Stimulated activated CD8-positive, alpha-beta memory T cell treated with anti-CD3 and anti-CD28 coated beads, Interleukin-2, amount 100 ng/mL, for 48 hours (primary cell): ENCODE data around the gene SP4.

Experiments
- DNase-seq, 2 donors: peaks; one replicate each; pipeline ENCODE4 v3.0.0-alpha.2; 2020; ENCODE audit warnings: low read depth in 2 of 2

Gene SP4

GRCh38 chr7:21443149-21443841 lies 15.4 kb downstream of the SP4 start:
- DNase-seq, result no peak

DNA sequence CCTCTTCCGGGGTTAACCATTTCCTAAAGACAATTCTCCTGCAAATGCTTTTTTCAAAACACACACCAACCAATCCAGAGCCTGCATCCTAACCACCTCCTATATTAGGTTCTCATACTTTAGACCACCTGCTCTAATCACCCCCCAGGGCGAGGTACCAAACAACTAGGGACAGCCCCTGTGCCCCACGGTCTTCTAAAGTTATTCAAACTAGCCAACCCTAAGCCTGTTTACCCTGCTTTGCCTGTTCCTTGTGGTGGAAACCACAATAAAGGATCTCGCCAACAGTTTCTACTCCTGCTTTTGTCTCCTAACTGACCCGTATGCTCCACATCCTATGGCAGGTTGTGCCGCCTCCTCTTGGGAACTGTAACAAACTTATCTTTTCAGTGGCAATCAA lies 21.1 kb downstream of the SP4 start:
- no peak for DNase-seq

DNA sequence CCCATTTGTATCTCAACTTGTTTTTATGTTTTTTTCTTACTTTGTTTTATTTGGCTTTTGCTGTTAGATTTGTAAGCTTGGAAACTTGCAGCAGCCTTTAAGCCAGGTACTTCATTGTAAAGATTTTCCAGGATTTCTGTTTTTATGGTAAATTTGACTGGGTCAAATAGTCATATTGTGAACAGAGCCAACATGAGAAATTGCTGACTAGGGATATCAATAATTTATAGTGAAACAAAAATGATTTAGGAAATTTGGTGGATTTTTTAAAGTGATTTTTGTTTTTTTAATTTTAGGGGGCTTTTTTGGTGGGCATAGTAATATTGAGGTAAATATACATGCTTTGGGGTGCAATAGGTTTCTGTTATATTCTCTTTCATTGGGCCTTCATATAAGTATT lies 22.2 kb downstream of the SP4 start:
- no peak for DNase-seq

DNA sequence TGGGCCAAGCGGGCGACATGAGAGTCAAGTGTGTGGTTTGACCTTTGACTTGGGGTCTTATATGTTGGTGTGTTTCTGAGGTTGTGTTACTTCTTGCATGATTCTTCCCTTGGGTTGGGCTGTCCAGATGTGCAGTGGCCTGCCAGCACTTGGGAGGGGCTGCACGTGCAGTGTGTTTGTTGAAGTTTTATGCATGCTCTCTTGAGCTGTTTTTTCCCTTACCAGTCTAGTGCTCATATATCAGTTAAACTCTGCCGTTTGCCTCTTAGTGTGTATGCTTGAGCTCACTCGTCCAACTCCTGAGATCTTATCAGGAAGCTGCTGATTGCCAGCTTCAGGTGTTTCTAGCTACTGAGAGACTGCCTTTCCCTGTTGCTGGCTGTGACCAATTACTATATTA lies 23.1 kb downstream of the SP4 start:
- DNase-seq, result no peak

GRCh38 chr7:21454182-21454581 lies 26.3 kb downstream of the SP4 start:
- no peak for DNase-seq

DNA sequence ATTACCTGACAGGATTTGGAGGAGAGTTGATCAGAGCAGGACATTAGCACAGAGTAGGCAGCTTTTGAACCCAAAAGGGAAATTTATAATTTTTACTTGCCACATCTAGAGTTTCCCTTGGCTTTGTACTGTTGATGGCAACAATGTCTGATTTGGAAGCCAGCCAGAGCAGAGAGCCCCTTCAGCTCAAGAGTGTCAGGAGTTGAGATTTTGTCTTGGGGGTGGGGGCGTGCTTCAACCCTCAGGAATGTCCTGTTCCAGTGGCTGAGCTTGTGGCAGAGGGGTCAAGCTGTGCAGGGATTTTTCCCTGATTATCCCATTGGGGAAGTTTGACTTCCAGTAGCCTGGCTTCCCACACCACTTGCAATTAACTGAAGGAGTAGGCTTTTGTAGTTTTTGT lies 27.0 kb downstream of the SP4 start:
- no peak for DNase-seq

- no peak for DNase-seq
Observed at GRCh38 chr7:21461282-21461681, 33.4 kb downstream of the SP4 start.

- DNase-seq, result no peak
Observed at GRCh38 chr7:21462081-21462480, 34.2 kb downstream of the SP4 start.

DNA sequence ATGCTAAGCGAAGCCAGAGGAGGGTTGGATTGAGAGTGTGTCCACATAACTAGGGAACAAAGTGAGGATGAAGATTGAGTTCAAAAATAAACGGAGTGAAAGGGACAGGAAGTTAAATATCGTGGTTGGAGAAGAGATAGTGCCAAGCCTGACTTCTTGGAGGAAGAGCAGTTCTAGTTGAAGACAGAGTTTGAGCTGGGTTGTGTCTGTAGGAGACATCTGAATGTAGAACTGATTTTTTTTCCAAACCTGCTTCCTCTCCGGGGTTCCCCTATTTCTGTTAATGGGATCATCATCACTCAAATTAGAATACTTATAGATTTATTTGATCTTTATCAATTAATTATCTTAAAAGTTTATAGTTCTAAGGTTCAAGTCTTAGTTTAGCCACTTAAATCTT lies 35.6 kb downstream of the SP4 start:
- no peak for DNase-seq

DNA sequence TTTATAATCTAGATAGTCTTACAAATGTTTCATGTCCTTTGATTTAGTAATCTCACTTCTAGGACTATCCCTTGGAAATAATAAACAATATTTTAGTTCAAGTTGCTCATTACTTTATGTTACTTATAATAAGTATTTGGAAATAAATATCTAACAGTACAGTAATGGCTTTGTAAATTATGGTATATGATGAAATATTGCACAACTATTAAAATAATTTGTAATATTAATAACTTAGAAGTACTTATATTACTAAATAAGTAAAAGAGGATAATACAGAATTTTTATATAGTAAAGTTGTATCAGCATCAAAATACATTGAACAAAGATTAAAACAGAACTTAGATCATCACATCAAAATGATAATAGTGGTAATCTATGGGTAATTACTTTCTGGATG lies 41.1 kb downstream of the SP4 start:
- no peak for DNase-seq

- DNase-seq, result no peak
Observed at GRCh38 chr7:21469894-21470293, 42.0 kb downstream of the SP4 start.

GRCh38 chr7:21472029-21472428 lies 44.1 kb downstream of the SP4 start:
- DNase-seq, result no peak

DNA sequence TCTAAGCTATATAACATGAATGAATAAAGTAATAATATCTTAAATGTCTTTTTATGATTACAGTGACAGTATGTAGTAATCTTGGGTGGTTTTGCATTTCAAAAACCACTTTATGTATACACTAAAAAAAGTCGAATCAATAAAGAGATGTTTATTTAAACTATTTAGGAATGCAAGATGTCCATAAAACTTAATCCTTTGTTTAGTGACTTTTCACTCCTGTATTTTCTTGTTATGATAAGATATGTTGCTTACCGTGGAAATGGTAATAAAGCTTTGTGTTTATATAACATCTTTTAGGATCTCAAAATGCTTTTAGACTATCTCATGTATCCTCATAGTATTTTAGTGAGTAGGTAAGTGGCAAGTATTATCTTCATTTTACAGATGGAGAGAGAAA lies 48.5 kb downstream of the SP4 start:
- no peak for DNase-seq

DNA sequence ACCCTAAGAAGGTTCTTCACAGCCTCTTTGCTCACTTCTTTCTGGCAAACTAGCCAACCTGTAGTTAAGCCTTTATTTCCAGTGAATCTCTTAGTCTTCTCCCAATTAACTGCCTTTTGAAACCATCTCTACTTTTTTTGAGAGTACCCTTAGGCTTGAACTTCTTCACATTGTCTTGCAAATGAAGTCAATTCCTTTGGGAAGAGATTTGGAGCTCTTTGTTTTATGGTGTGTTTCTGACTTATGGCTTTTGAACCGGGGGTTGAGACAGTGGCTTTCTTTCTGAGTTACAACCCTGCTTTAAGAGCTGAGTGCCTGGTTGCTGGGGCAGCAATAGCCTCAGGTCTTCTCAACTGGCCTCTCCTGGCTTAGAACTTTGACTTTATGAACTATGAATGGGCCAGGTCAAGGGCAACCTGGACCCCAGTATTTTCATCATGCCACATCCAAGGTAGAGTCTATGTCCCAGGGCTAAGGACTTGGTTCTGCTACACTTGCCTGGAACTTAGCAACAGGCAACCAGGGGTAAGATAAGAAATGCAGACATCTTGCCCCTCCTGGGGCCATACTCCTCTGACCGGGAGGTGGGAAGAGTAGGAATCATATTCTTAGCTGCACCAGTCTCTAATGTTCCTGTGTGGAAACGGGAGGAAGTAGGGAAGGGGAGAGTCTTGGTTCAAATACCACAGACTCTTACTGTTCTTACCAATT lies 53.0 kb downstream of the SP4 start:
- no peak for DNase-seq

DNA sequence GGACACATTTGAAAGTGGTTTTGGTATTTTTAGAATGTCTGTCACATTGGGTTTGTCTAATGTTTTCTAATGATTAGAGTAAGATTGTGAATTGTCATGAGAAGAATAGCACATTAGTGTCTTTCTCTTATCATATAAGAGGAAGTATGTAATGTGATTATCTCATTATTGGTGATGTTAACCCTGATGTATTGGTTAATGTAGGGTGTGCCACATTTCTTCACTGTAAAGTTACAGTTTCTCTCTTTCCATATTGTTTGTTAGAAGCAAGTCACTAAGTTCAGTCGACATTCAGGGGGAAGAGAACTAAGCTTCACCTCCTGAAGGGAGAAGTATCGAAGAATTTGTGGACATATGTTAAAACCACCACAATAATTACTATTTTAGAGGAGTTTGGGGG lies 58.6 kb downstream of the SP4 start:
- no peak for DNase-seq

DNA sequence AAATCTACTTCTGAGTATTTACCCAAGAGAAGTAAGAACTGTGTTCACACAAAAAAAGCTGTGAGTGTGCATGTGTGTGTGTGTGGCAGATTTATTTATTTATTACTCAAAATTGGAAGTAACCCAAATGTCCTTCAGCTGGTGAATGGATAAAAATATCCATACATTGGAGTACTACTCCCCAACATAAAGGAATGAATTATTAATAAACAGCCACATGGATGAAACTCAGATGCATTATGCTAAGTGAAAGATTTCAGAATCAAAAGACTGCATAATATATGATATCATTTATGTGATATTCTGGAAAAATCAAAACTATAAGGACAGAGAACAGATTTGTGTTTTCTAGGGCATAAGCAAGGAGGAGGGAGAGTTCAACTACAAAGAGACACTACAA lies 67.8 kb downstream of the SP4 start:
- DNase-seq, result no peak

- no peak for DNase-seq
Observed at GRCh38 chr7:21497072-21497471, 69.2 kb downstream of the SP4 start.

DNA sequence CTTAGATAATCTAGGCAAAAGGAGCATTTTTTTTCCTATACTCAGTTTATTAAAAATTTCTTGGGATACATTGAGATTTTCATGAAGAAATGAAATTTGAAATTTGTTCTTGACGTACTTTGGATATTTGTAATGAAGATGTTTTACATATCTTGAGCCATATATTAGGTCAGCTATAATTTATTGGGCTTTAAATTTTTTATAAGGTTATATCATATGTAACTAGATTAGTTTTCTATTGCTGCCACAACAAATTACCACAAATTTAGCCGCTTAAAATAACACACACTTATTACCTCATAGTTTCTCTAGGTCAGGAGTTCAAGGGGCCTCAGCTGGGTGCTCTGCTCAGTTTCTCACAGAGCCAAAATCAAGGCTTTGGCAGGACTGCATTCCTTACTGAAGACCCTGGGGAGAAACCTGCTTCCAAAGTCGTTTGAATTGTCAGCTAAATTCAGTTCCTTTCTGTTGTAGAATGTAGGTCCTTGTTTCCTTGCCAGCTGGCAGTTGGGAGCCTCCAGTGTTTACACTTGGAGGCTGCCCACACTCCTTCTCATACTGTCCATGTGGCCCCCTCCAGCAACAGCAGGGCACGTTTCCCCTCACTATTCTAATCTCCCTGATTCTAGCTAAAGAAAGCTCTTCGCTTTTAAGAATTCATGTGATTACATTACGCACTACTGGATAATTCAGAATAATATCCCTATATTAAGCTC lies 72.4 kb downstream of the SP4 start:
- DNase-seq, result no peak

DNA sequence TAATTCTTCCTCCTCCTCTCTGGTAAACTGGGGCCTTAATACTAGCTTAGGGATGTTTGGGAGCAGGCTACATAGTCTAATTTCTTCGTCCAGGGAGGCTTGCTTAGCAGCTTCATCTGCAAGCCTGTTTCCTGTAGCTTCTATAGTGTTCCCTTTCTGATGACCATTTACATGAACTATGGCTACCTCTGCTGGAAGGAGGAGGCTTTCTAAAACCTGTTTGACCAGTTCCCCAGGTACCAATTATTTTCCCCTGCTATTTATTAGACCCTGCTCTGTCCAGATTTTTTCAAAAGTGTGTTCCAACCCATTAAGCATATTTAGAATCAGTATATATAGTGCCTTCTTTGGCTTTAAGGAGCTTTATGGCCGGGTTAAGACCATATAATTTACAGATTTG lies 76.1 kb downstream of the SP4 start:
- no peak for DNase-seq

GRCh38 chr7:21507627-21508343 lies 79.9 kb downstream of the SP4 start:
- DNase-seq, result no peak

- no peak for DNase-seq
Observed at GRCh38 chr7:21508538-21508937, 80.7 kb downstream of the SP4 start.

GRCh38 chr7:21514062-21514461 lies 86.2 kb downstream of the SP4 start:
- no peak for DNase-seq
